Nephron (organoid): ENCODE measurements around the gene LRP11.
A peak's percentile ranks its signal among the peaks of the same experiment; 100 is the strongest.

ENCODE experiments used
- H3K27ac Mint-ChIP-seq, 3 experiments: 2 replicates each; pipeline ENCODE4 v1.8.0; 2020; ENCODE audit warnings: mixed read lengths in 3 of 3, mild to moderate bottlenecking in 2 of 3, moderate library complexity in 1 of 3
- H3K27me3 Mint-ChIP-seq: 2 replicates; pipeline ENCODE4 v1.8.0; 2021; ENCODE audit warnings: low read depth, mild to moderate bottlenecking, moderate library complexity, mixed read lengths
- H3K36me3 Mint-ChIP-seq: 2 replicates; pipeline ENCODE4 v1.8.0; 2020; ENCODE audit warnings: low read depth, mixed read lengths
- H3K4me1 Mint-ChIP-seq: 2 replicates; pipeline ENCODE4 v1.8.0; 2020; ENCODE audit warnings: mixed read lengths
- H3K4me3 Mint-ChIP-seq, 3 experiments: 2 replicates each; pipeline ENCODE4 v1.8.0; 2020; ENCODE audit warnings: mild to moderate bottlenecking in 3 of 3, mixed read lengths in 3 of 3, moderate library complexity in 2 of 3
- H3K9me3 Mint-ChIP-seq: 2 replicates; pipeline ENCODE4 v1.8.0; 2020; ENCODE audit warnings: mixed read lengths
- CTCF ChIP-seq, 3 experiments: fragments of 200-600 bp; sonication (generic); IDR thresholded peaks; one replicate each; pipeline ENCODE4 v1.5.0; 2021; ENCODE audit warnings: antibody characterized with exemption in 3 of 3; ENCODE audit not compliant: unreplicated experiment in 3 of 3

LRP11 gene

GRCh38 chr6:149834513-149835481 is 29.4 kb downstream of the LRP11 start:
- H3K27ac Mint-ChIP-seq: no peak overlapping the region
- no peaks in the 10 kb centered on the region for H3K27me3 Mint-ChIP-seq
- peak; percentile 86 to 93 (median 90) for TF ChIP-seq CTCF (IDR thresholded peaks at IDR 0.05; ENCODE audit: unreplicated experiment in 3 of 3)
- H3K4me3 Mint-ChIP-seq: no peak overlapping the region
- H3K36me3 Mint-ChIP-seq: peaks cover 19% of the 10 kb centered on the region
- H3K9me3 Mint-ChIP-seq: peaks cover 2% of the 10 kb centered on the region
- peaks cover 4% of the 10 kb centered on the region for H3K4me1 Mint-ChIP-seq

GRCh38 chr6:149833651-149834050 is 30.5 kb downstream of the LRP11 start:
- no peak for TF ChIP-seq CTCF (IDR thresholded peaks at IDR 0.05; ENCODE audit: unreplicated experiment in 3 of 3)
- Mint-ChIP-seq H3K4me1 (peaks cover 4% of the 10 kb centered on the region), H3K36me3 (peaks cover 19% of the 10 kb centered on the region)

GRCh38 chr6:149831308-149831820 is 32.8 kb downstream of the LRP11 start:
- TF ChIP-seq CTCF (IDR thresholded peaks at IDR 0.05; ENCODE audit: unreplicated experiment in 3 of 3): no peak
- peaks cover 2% of the 10 kb centered on the region for H3K9me3 Mint-ChIP-seq
- H3K27me3 Mint-ChIP-seq: no peaks in the 10 kb centered on the region
- H3K27ac Mint-ChIP-seq: peak overlapping the region in 1 of 3 experiments; percentile 64
- peaks cover 4% of the 10 kb centered on the region for H3K4me1 Mint-ChIP-seq
- H3K36me3 Mint-ChIP-seq: peaks cover 16% of the 10 kb centered on the region
- H3K4me3 Mint-ChIP-seq: no peak overlapping the region

More at GRCh38 chr6:149833651-149834050, 30.5 kb downstream of the LRP11 start:
- H3K27ac Mint-ChIP-seq: no peak overlapping the region
- H3K27me3 Mint-ChIP-seq: no peaks in the 10 kb centered on the region
- peaks cover 2% of the 10 kb centered on the region for H3K9me3 Mint-ChIP-seq
- H3K4me3 Mint-ChIP-seq: no peak overlapping the region

GRCh38 chr6:149830731-149831307 is 33.3 kb downstream of the LRP11 start:
- no peak for TF ChIP-seq CTCF (IDR thresholded peaks at IDR 0.05; ENCODE audit: unreplicated experiment in 3 of 3)
- peak overlapping the region in 2 of 3 experiments; percentile 30 to 64 for H3K27ac Mint-ChIP-seq
- H3K9me3 Mint-ChIP-seq: peaks cover 2% of the 10 kb centered on the region
- peaks cover 16% of the 10 kb centered on the region for H3K36me3 Mint-ChIP-seq
- no peaks in the 10 kb centered on the region for H3K27me3 Mint-ChIP-seq
- H3K4me1 Mint-ChIP-seq: peaks cover 4% of the 10 kb centered on the region
- H3K4me3 Mint-ChIP-seq: no peak overlapping the region

GRCh38 chr6:149825292-149825691 is 38.9 kb downstream of the LRP11 start:
- Mint-ChIP-seq H3K27ac (no peak overlapping the region), H3K27me3 (no peaks in the 10 kb centered on the region), H3K36me3 (peaks cover 11% of the 10 kb centered on the region), H3K9me3 (no peaks in the 10 kb centered on the region), H3K4me1 (no peaks in the 10 kb centered on the region), H3K4me3 (no peak overlapping the region)
- no peak for TF ChIP-seq CTCF (IDR thresholded peaks at IDR 0.05; ENCODE audit: unreplicated experiment in 3 of 3)
